ENCODE results near the gene GLRA3.

GLRA3 gene

DNA sequence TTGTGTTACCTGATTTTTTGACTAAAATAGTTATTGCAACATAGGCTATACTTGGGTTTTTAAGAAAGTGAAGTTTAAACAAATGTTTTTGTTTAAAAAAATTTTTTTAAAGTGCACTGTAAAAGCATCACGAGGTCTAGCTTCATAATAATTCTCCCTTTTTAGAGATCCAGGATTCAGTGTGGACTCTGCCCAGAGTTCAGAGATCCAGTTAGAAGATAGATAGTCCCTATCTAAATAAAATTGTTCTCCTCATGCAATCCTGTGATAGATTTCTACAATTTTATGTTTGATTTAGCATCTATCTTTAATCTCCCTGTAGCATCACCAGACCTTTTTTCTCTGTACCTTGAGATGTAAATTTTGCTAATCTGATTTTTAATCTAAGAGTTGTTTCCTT is 221.3 kb downstream of the GLRA3 start:
- H3K4me3 ChIP-seq, result no peak overlapping the region
- DNase-seq (ENCODE audit: low spot score), result no peak
- TF ChIP-seq, protein P1, sequence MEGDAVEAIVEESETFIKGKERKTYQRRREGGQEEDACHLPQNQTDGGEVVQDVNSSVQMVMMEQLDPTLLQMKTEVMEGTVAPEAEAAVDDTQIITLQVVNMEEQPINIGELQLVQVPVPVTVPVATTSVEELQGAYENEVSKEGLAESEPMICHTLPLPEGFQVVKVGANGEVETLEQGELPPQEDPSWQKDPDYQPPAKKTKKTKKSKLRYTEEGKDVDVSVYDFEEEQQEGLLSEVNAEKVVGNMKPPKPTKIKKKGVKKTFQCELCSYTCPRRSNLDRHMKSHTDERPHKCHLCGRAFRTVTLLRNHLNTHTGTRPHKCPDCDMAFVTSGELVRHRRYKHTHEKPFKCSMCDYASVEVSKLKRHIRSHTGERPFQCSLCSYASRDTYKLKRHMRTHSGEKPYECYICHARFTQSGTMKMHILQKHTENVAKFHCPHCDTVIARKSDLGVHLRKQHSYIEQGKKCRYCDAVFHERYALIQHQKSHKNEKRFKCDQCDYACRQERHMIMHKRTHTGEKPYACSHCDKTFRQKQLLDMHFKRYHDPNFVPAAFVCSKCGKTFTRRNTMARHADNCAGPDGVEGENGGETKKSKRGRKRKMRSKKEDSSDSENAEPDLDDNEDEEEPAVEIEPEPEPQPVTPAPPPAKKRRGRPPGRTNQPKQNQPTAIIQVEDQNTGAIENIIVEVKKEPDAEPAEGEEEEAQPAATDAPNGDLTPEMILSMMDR (IDR thresholded peaks at IDR 0.05), result no peak
- no peak overlapping the region for H3K27ac ChIP-seq

DNA sequence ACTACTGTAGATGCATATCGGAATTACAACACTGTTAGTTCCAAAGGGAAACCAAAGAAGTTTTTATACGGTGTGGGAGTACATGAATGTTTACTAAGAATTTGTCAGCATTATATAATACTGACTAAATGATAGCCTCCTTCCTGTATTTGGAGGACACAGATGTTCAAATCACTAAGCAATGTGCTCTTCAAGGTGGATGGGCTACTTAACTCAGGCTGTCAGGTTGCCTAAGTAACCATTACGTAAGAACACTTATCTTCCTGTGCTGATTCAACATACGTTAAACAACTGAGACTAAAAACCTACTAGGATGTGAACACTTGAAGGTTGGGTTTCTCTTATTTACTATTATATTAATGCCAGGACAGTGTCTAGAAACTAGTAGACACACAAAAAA is 224.8 kb downstream of the GLRA3 start:
- DNase-seq (ENCODE audit: low spot score), result no peak
- Histone ChIP-seq H3K27ac (no peak overlapping the region), H3K4me3 (no peak overlapping the region)
- TF ChIP-seq, protein P1 (IDR thresholded peaks at IDR 0.05), result no peak

DNA sequence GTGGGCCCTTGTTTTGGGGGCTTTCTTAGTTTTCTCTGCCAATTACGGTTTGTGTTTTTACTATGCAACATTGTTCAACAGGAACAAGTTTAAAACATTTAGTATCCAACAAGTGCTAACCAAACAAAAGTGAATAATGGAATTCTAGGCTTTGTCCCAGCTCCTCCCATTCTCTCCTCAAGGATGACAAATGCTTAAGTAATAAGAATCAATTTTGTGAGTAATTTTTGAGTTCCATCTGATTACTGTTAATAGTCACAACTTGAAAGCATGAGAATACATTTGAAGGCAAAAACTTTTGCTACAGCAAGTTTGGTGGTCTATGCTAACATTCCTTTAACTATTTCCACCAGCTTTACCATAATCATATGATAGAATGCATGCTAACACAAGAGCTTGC is 228.7 kb downstream of the GLRA3 start:
- Histone ChIP-seq H3K27ac (no peak overlapping the region), H3K4me3 (no peak overlapping the region)
- TF ChIP-seq, protein P1 (IDR thresholded peaks at IDR 0.05), result no peak
- DNase-seq (ENCODE audit: low spot score), result no peak

DNA sequence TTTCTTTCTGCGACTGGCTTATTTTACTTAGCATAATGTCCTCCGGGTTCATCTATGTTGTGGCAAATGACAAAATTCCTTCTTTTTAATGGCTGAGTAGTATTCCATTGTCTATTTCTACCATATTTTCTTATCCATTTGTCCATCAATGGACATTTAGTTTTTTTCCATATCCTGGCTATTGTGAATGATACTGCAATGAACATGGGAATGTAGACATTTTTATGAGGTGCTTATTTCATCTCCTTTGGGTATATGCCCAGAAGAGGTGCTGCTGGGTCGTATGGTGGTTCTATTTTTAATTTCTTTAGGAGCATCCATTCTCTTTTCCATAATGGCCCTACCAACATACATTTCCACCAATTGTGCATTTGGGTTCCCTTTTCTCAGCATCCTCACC is 230.2 kb downstream of the GLRA3 start:
- TF ChIP-seq, protein P1 (IDR thresholded peaks at IDR 0.05), result no peak
- DNase-seq (ENCODE audit: low spot score), result no peak
- H3K27ac ChIP-seq, result no peak overlapping the region
- H3K4me3 ChIP-seq, result no peak overlapping the region

DNA sequence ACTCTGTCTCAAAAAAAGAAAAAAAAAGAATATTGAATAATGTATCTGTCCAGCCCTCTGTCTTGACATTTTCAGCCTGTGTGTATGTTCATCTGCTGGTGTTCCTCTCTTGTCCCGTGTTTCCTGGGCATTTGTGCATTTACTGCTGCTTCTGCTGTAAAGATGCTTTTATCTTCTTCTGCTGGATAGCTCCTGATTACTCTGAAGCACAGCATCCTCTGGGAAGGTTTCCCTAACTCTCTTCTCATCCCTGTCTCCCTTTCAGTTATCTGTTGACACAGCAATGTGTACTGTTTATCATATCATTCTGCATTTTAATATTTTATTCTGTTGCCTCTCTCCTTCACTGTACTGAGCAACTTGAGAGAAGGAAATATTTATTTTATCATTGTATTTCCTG is 232.5 kb downstream of the GLRA3 start:
- DNase-seq (ENCODE audit: low spot score), result no peak
- Histone ChIP-seq H3K27ac (no peak overlapping the region), H3K4me3 (no peak overlapping the region)
- TF ChIP-seq, protein P1 (IDR thresholded peaks at IDR 0.05), result no peak

DNA sequence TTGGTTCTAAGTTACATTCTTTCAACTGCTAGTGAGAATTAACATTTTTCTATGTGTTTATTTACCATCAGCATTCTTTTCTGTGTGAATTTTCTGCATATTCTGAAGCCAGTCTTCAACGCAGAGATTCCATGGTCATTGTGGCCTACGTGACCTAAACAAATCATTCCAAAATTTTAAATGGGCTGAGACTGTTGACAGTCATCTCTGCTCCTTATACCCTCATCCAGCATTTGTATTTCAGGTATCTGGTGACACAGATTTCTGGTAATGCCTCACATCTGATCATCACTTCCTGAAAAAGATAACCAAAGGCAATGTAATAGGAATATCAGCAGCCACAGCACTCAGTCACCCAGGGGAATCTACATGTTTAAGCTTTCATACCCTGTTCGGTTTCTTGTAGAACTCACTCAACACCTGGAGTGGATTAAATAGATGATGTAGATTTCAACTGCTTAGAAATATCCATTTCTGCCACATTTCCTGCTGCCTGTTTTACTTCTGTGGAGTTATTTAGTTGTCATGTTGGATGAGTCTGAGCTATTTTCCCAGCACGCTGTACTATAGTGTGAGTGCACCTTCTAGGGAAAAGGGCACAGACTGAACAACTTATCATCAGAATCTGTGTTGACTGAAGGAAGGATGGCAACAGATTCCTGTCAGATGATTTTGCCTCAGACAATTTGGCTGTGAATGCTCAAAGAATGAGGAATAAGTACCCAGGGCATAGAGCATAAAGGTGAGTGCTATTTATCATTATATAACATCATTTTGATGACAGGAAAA is 233.7 kb downstream of the GLRA3 start:
- Histone ChIP-seq H3K27ac (no peak overlapping the region), H3K4me3 (no peak overlapping the region)
- no peak for DNase-seq (ENCODE audit: low spot score)
- TF ChIP-seq, protein P1 (IDR thresholded peaks at IDR 0.05), result no peak

DNA sequence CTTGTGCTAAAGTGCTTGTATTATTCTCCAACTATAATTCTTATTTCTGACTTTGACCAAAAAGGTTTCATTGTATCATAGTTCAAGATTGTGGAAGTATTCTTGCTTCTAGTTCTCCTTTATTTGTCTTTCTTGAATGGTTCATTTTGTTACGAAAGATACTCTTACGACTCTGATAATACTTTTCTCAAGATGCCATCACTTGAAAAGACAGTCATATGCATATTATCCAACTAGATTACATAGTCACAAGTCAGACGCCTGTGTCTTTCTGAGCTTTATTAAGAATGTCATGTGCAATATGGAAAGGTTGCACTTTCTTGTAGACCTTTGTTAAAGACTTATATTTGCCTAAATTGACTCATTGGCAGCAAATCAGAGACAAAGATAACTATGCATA is 235.3 kb downstream of the GLRA3 start:
- TF ChIP-seq, protein P1 (IDR thresholded peaks at IDR 0.05), result no peak
- Histone ChIP-seq H3K27ac (no peak overlapping the region), H3K4me3 (no peak overlapping the region)
- DNase-seq (ENCODE audit: low spot score), result no peak

Measured in coronary artery (tissue), 2 donors.